ENCODE measurements around the gene NCR2.

- no peak for TF ChIP-seq EZH2 (IDR thresholded peaks at IDR 0.05)
- no peak for TF ChIP-seq POLR2AphosphoS5 (IDR thresholded peaks at IDR 0.05; ENCODE audit: borderline replicate concordance, low read depth, low read length)
- TF ChIP-seq FOXP2 (optimal IDR thresholded peaks at IDR 0.05; ENCODE audit: control extremely low read depth, extremely low read length, insufficient read depth), result no peak
Measured at GRCh38 chr6:41371992-41372831, 36.8 kb downstream of the NCR2 start.

Data from SK-N-MC (cell line).